RWPE1 (cell line): ENCODE results near the gene SPIRE1.
"Not testable (repeated sequence)": the region's sequence is repeated elsewhere in the genome, so short reads cannot be mapped to it uniquely, and the experiment has no call there.

Experiments
- CTCF ChIA-PET: fragments of 350-600 bp; sonication (Branson Sonifier 250); formaldehyde crosslinking; extraction: SDS; loops from one replicate; lab custom pipeline; 2021; lab: Yijun Ruan, JAX
- POLR2A ChIA-PET: fragments of 400-600 bp; formaldehyde crosslinking; extraction: SDS; loops from one replicate; lab custom pipeline; 2020; ENCODE audit warnings: antibody characterized with exemption; ENCODE audit not compliant: low non-redundant PET; lab: Yijun Ruan, JAX
- DNase-seq: peaks from one replicate; pipeline ENCODE4 v3.0.0; 2012; ENCODE audit warnings: low spot score
- H3K27ac ChIP-seq: fragments of 450-650 bp; 2 replicates; pipeline ENCODE4 v1.5.1; 2017
- TF ChIP-seq, protein P1 (sequence below): fragments of 450-650 bp; conservative IDR thresholded peaks from 2 replicates; pipeline ENCODE4 v1.5.1; 2017; ENCODE audit warnings: low read depth, mild to moderate bottlenecking

Gene SPIRE1

DNA sequence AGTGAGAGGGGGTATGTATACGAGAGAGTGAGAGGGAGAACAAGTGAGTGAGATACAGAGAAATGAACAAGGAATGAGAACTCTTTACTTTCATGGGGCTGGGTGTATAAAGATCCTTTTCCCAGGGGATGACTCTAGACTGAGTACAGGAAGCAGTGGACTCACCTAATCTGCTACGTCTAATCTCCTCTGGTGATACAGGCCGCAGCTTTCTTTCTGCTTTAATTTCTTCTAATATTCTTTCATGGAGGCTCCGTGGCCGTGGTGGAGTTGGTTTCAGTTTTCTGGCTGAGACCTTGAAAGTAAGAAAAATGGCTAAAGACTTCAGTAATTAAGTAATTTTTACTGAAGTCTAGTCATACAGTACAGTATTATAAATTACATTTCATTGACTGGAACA lies 165.0 kb downstream of the SPIRE1 start:
- H3K27ac ChIP-seq, result no peak overlapping the region
- DNase-seq, result no peak
- TF ChIP-seq, protein P1, sequence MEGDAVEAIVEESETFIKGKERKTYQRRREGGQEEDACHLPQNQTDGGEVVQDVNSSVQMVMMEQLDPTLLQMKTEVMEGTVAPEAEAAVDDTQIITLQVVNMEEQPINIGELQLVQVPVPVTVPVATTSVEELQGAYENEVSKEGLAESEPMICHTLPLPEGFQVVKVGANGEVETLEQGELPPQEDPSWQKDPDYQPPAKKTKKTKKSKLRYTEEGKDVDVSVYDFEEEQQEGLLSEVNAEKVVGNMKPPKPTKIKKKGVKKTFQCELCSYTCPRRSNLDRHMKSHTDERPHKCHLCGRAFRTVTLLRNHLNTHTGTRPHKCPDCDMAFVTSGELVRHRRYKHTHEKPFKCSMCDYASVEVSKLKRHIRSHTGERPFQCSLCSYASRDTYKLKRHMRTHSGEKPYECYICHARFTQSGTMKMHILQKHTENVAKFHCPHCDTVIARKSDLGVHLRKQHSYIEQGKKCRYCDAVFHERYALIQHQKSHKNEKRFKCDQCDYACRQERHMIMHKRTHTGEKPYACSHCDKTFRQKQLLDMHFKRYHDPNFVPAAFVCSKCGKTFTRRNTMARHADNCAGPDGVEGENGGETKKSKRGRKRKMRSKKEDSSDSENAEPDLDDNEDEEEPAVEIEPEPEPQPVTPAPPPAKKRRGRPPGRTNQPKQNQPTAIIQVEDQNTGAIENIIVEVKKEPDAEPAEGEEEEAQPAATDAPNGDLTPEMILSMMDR, result no peak
- POLR2A ChIA-PET, result no interaction called here
- CTCF ChIA-PET, result no interaction called here

DNA sequence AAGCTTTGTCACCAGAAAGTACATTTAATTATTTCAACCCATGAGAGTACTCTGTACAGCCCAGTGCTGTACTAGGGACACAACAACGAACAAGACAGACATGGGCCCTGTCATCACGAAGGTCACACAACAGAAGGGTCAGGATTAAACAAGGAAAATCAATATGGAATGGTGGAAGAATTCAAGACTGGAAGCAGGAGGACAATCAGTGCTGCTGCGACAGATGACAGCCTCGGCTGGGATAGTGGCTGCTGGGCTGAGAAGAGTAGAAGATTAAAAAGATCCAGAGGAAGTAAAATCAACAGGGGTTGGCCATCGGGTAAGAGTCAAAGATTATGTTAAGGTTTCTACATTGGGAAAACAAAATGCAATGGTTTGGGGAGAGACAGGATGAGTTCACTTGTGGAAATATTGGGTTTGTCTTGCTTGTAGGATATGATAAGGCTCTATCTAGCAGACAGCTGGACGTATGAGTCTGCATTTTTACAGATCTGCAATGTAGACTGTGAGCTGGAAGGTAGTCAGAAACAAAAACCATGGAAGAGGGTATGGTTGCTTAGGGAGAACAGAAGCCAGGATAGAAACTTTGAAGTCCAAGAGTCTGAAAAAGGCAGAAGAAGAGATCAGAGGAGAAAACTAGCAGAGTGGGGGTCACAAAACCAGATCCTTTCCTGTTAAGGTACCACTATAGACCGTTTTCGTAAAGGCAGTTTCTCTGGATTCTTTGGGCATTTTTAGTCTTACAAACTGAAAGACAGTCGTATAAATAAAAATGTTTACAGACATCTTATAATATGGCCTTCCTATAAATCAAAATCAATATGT lies 166.1 kb downstream of the SPIRE1 start:
- CTCF ChIA-PET, result no interaction called here
- POLR2A ChIA-PET, result no interaction called here
- TF ChIP-seq, protein P1, result no peak
- H3K27ac ChIP-seq, result no peak overlapping the region
- DNase-seq, result no peak

GRCh38 chr18:12485479-12486105 lies 172.3 kb downstream of the SPIRE1 start:
- no peak overlapping the region for H3K27ac ChIP-seq
- ChIA-PET CTCF (no interaction called here), POLR2A (no interaction called here)
- DNase-seq, result no peak
- TF ChIP-seq, protein P1, result no peak

DNA sequence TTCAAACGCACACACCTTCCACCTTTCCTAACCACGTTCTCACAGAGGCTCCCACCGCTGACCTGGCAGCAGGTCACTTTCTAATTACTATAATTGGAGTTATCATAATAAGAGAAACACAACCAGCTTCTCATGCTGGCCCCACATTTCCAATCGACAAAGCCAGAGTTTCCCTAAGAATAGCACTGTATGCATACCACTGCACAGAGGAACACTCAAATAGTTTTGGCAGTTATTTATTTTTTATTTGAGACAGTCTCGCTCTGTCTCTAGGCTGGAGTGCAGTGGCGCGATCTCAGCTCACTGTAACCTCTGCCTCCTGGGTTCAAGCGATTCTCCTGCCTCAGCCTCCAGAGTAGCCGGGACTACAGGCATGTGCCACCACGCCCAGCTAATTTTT lies 176.0 kb downstream of the SPIRE1 start:
- CTCF ChIA-PET, DNase-seq, H3K27ac ChIP-seq, POLR2A ChIA-PET: not testable (repeated sequence)

DNA sequence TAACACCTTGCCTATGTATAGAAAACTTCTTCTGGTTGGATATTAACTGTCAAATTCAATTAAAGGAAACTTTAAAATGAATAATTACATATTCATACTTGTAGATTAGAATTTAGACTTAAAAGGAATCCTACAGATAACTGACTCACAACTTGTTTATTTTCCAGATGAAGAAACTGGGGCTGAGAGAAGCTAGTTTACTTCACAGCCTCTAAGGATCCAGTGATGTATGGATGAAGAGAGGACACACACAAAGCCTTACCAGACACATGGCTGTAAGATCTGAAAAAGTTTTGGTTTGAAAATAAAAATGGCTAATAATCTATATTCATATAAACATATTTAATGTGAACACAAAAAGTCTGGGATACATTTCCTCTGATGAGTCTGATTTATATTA lies 177.9 kb downstream of the SPIRE1 start:
- ChIA-PET CTCF (interaction anchor here (0.5 to 0.6 kb wide), 2 partner anchors 10 to 35 kb away, joined by 3 to 4 read pairs; no protein-coding TSS in a partner anchor), POLR2A (no interaction called here)
- TF ChIP-seq, protein P1, result no peak

GRCh38 chr18:12479536-12479935 lies 178.4 kb downstream of the SPIRE1 start:
- ChIA-PET POLR2A (no interaction called here), CTCF (interaction anchor here (0.5 to 0.6 kb wide), 4 partner anchors 10 to 123 kb away, joined by 3 to 4 read pairs (median 3); no protein-coding TSS in a partner anchor)
- DNase-seq, result no peak
- H3K27ac ChIP-seq, result no peak overlapping the region
- TF ChIP-seq, protein P1, result no peak

More for the DNA sequence above, 177.9 kb downstream of the SPIRE1 start:
- H3K27ac ChIP-seq, result no peak overlapping the region
- DNase-seq, result no peak
